GM04504 (cell line): ENCODE results near the gene ABHD17A.

ENCODE experiments used
- DNase-seq: peaks from one replicate; pipeline ENCODE4 v3.0.0-alpha.2; 2012; ENCODE audit warnings: low read depth

ABHD17A gene

DNA sequence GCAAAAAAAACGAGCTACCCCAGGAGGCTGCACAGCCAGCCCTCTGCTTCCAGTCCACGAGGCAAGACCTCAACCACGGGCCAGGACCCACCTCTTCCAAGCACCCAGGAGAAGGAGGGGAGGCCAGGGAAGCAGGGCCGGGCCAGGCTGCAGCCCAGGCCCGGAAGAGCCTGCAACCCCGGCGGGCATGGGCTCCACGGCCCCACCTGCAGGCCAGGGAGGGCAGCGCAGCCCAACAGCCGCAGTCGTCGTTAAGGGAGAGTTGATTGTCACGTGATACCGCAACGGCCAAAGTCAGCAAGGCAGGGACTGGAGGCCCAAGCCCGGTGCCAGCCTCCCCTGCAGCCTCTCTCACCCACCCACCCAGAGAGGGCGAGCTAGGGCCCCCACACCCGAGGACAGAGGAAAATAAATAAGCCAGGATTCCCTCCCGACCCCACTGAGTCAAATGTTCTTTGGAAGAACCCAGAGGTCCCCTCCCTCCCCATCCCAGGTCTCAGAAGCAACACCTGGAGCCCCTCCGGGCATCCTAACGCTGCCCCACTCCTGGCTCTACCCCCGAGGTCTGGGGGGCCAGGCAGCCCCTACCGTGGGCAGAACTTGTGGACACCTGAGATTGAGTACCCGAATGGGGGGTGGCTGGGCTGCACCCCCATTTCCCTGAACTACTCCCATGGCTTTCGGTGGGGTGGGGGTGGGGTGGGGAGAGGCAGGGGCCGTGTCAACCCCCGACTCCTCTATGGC, 31.8 kb downstream of the ABHD17A start:
- peak; percentile 42 for DNase-seq

- no peak for DNase-seq
Observed at GRCh38 chr19:1852581-1853128, 32.6 kb downstream of the ABHD17A start.

GRCh38 chr19:1851654-1852580, 33.4 kb downstream of the ABHD17A start:
- DNase-seq, result no peak

GRCh38 chr19:1850809-1851653, 34.3 kb downstream of the ABHD17A start:
- no peak for DNase-seq

- no peak for DNase-seq
Observed at GRCh38 chr19:1849886-1850398, 35.4 kb downstream of the ABHD17A start.

DNA sequence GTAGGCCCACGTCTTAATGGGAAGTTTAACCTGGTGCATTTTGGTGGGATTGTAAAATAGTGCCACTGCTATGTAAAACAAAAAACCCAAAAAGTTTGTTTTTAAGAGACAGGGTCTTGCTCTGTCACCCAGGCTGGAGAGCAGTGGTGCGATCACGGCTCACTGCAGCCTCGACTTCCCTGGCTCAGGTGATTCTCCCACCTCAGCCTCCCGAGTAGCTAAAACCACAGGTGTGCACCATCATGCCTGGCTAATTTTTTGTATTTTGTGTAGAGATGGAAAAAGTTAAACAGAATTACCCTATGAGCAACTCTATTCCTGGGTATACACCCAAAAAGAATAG, 36.2 kb downstream of the ABHD17A start:
- DNase-seq, result no peak

DNA sequence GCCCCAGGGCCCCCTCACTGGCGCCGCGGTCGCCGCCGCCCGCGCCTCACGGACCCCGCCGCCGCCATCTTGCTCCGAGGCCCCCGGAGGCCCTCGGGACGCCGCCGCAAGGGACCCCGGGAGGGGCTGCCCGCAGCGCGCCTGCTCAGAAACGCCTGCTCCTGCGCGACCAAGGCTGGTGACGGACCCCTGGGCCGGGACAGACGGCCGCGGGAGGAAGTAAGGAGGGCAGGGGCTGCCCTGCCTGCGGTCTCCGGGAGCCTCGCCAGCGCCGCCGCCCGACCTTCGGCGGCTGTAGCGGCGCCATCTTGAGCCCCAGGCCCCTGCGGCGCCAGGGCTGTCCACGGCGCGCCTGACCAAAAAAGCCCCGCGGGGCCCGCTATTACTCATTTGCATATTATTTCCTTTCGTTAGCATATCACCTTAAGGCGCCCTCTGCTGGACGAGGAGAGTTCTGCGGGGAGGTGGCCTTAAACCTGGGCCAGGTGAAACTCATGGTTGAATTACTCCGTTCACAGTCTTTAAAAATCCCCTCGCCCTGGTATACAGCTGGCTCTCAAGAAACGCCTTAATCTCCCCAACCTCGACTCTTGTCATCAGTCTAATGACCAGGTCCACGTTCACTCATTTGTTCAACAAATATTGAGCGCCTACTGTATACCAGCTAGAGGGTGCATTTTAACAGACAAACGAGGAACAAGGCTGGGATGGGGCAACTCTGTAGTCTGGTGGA, 36.7 kb downstream of the ABHD17A start, which contains the start of gene REXO1:
Gene REXO1 (minus strand): TSS at position 85 of the 733 bp plus-strand sequence. CDS start 125 bp downstream, outside the sequence.
- DNase-seq, result peak; percentile 85

GRCh38 chr19:1847684-1848398, 37.5 kb downstream of the ABHD17A start:
- no peak for DNase-seq

DNA sequence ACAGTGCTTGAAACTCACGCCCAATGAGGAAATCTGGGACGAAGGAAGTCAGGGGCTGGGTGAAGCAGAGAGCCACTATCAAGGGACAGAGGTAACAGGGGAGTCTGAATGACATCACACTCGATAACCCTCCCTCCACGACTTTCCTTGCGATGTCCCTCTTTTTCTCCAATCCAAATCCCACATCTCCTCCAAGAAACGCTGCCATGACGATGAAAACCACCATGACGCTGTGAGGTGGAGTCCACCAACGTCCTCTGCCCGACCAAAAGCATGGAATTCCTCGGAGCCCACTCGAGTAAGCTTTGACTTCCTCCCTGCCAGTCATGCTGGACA, 38.0 kb downstream of the ABHD17A start:
- no peak for DNase-seq

GRCh38 chr19:1846517-1847204, 38.6 kb downstream of the ABHD17A start:
- DNase-seq, result no peak

DNA sequence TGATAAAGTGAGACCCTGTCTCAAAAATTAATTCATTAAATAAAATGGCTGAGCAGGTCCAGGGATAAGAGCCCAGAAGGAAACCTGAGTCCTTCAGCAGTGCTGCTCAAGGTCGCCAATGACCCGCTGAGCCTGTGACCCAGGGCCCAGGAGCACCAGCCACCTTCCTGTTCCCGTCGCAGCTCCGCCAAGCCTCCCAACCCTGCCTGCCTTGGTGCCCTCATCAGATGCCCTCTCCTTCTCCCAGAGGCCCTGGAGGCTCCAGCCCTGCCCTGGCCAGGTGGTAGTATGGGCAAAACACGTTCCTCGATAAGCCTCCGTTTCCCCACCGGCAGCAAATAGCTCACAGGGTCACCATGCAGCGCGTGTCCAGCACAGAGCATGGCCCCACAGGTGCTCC, 39.7 kb downstream of the ABHD17A start:
- DNase-seq, result no peak

GRCh38 chr19:1845125-1845515, 40.2 kb downstream of the ABHD17A start:
- no peak for DNase-seq

- DNase-seq, result no peak
Observed at GRCh38 chr19:1844513-1845124, 40.7 kb downstream of the ABHD17A start.

DNA sequence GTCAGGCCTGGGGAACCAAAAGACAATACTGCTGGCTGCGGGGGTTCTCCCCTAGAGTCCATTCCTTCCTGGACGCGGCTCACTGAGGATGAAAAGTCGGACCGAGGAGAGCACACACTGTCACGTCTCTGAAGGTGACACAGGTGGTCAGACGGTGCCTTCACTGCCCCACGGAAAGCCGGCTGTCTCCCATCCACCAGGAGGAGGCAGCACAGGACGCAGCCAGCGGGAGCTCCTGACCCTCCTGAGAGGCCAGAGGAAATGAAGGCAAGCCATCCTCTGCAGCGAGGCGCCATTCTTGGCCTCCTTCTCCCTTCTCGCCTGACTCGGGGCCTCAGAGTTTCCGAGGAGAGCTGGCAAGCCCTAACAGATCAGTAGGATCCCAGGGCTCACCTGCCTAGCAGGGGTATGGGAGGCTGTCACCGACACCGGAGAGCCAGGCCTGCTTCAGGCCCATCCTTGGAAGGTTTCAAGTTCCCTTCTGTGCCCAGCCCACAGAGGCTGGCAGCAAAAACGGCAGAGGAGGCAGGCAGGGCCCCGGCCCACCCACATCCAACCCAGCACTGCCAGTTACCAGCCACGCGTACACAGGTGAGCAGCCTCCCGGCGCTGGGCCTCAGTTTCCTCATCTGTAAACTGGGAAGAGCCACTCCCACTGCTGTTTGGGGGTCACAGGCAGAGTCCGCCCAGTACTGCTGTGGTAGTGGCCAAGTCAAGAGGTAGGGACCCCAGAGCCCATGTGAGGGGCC, 41.5 kb downstream of the ABHD17A start:
- no peak for DNase-seq

DNA sequence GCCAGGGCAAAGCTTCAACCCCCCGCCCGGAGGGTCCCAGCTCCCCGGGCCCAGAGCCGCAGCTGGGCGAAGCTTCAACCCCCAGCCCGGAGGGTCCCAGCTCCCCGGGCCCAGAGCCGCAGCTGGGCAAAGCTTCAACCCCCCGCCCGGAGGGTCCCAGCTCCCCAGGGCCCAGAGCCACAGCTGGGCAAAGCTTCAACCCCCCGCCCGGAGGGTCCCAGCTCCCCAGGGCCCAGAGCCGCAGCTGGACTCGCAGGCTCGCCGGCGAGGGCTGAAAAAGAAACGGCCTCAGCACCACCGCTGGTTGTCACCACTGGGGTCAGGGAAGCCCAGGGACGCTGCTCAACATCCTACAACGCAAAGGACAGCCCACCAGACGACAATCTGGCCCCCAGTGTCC, 42.2 kb downstream of the ABHD17A start:
- DNase-seq, result no peak

GRCh38 chr19:1841209-1841924, 43.9 kb downstream of the ABHD17A start:
- DNase-seq, result no peak

DNA sequence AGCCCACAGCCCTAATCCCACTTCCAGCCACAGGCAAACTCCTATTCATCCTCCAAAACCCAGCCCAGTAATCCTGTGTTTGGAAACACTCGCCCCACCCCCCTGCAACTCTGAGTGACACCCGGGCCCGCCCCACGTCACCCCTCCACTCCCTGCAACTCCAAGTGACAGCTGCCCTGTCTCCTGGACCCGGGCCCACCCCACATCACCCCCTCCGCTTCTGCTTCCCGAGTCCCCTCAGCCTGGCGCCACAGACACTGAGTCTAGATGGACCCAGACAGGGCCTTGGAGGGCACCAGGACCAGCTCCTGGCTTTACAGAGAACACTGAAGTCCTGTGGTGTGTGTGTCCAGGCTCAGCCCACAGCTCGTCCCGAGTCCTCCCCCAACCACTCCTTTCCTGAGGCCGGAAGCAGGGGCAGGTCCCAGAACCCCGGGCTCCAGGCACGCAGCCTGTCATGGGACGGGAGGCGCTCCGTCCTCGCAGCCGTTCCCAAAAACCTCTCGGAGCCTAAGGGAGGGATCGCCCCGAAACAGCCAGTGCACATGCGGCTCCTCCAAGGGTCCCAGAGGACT, 44.7 kb downstream of the ABHD17A start:
- no peak for DNase-seq
